Renal cortex interstitium (tissue), 15 donors: ENCODE data around the gene RSPRY1. TPM values are rescaled to one million over a fixed set of nuclear protein-coding genes. Genes with fewer than 3 reads are reported as not detected.

Experiments used
- DNase-seq, 11 donors: peaks; one replicate each; pipeline ENCODE4 v3.0.0-alpha.2; 2013; ENCODE audit warnings: low read depth in 9 of 11, low spot score in 4 of 11; ENCODE audit errors: extremely low read depth in 1 of 11
- long read RNA-seq, 16 experiments: transcript quantifications; one replicate each; lab custom pipeline, GENCODE V29; 2026
- polyA plus RNA-seq, 3 donors: library from polyadenylated mRNA; unstranded; fragments of 120-200 nt; gene quantifications; one replicate each; pipeline ENCODE4 v1.2.1, GENCODE V29; 2013; ENCODE audit not compliant: insufficient read length in 3 of 3

The RSPRY1 gene
- polyA plus RNA-seq, result 10 to 100 TPM; 45.0 to 45.5 (median 45.2) TPM
- long read RNA-seq, donor 1, partial matches to known transcripts, result 14 of 20 reads
- long read RNA-seq, donor 1, other reads (novel, unspliced or antisense), result 0 of 20 reads
- long read RNA-seq, donor 2, partial matches to known transcripts, result 23 of 27 reads
- long read RNA-seq, donor 2, other reads (novel, unspliced or antisense), result 0 of 27 reads
- long read RNA-seq, donor 3, transcript RSPRY1-201 (15 exons, 3,547 nt), result major isoform, 10 of 21 reads
- long read RNA-seq, donor 3, partial matches to known transcripts, result 11 of 21 reads
- long read RNA-seq, donor 3, other reads (novel, unspliced or antisense), result 0 of 21 reads
- long read RNA-seq, donor 4, partial matches to known transcripts, result 7 of 11 reads
- long read RNA-seq, donor 4, other reads (novel, unspliced or antisense), result 0 of 11 reads
- long read RNA-seq, donor 5, result 0 reads
- long read RNA-seq, donor 6, partial matches to known transcripts, result 8 of 16 reads
- long read RNA-seq, donor 6, other reads (novel, unspliced or antisense), result 0 of 16 reads
- long read RNA-seq, donor 7, partial matches to known transcripts, result 5 of 10 reads
- long read RNA-seq, donor 7, other reads (novel, unspliced or antisense), result 0 of 10 reads
- long read RNA-seq, donor 8, result 0 reads
- long read RNA-seq, donor 9, partial matches to known transcripts, result 5 of 43 reads
- long read RNA-seq, donor 9, other reads (novel, unspliced or antisense), result 34 of 43 reads
- long read RNA-seq, donor 10, partial matches to known transcripts, result 64 of 66 reads
- long read RNA-seq, donor 10, other reads (novel, unspliced or antisense), result 0 of 66 reads
- long read RNA-seq, donor 11, partial matches to known transcripts, result 9 of 14 reads
- long read RNA-seq, donor 11, other reads (novel, unspliced or antisense), result 0 of 14 reads
- long read RNA-seq, donor 12, result 0 reads
- long read RNA-seq, donor 13, result 0 reads
- long read RNA-seq, donor 14, partial matches to known transcripts, result 11 of 13 reads
- long read RNA-seq, donor 14, other reads (novel, unspliced or antisense), result 0 of 13 reads
- long read RNA-seq, donor 15, partial matches to known transcripts, result 0 of 4 reads
- long read RNA-seq, donor 15, other reads (novel, unspliced or antisense), result 0 of 4 reads
- long read RNA-seq, donor 16, transcript RSPRY1-201 (15 exons, 3,547 nt), result major isoform, 5 of 34 reads
- long read RNA-seq, donor 16, partial matches to known transcripts, result 26 of 34 reads
- long read RNA-seq, donor 16, other reads (novel, unspliced or antisense), result 0 of 34 reads

GRCh38 chr16:57185945-57186871 is at the start of gene RSPRY1, which contains the start of gene PSME3IP1:
Gene RSPRY1, plus strand, starts transcription at chr16:57186329. Its CDS starts 18,330 bp downstream, at chr16:57204659.
Gene PSME3IP1, minus strand, starts transcription at chr16:57186039. Its CDS starts 12,185 bp downstream, at chr16:57173854.
- DNase-seq, result peak; percentile 99 to 100 (median 99)

- DNase-seq, result no peak
Observed at GRCh38 chr16:57137043-57137442, 49.1 kb upstream of the RSPRY1 start.

DNA sequence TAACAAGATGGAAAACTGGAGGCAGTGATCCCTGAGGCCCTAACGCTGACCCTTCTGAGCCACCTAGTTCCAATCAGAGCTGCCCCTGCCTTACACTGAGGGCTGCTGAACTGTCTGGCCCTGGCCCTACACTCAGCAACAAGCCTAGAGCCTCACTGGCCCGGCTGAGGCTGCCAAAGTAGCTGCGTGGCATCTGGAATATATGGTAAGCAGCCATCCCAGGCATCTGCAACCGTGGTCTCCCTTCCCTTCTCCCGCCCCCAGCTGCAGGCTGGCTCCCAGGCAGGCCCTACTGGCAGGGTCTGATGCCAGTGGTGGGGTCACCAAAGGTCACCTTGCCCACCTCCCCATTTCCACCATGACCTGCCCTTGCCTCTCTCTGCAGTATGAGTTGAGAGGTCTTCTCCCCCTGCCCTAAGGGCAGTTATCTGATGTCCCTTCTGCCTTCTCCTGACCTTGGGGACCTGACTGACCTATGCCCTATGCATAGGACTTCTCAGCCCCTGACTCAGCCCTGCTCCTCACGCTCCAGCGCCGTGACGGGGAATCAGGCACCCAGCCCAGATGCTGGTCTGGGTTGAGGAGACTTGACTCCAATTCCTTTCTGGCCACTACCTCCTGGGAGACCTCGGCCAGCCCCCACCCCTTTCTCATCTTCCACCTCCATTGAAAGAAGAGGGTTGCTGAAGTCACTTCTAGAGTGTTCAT is 48.4 kb upstream of the RSPRY1 start:
- no peak for DNase-seq

- no peak for DNase-seq
Observed at GRCh38 chr16:57138281-57138935, 47.7 kb upstream of the RSPRY1 start.

DNA sequence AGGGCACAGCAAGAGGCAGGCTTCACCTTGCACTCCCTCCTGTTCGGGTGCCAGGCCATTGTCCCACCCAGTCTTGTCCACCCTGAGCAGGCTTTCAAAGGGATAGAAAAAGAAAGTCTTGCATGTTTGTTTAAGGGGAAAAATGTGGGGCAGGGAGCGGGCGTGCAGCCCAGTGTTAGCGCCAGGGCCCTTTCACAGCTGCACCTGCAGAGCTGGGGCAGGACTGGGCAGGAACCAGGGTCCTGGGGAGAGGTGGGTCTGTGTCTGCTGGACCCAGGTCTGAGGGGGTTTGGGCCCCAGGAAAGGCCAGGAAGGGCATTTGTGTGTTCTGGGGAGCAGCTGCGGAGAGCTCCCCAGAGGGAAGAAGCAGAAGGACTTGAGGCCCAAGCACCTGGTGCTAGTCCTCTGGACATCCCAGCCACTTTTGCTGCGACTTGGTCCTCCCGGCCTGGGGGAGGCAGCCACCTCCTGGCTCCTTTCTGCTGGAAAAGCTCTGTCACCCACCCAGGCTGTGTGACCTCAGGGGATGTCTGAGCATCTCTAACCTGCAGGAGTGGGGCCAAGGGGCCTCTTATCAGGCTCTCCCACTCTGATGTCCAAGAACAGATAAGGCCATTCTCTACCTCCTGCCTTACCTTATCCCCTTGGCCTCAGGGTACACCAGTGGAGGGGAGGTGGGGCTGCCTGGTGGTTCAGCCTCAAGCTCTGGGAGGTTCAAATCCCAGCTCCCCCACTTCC is 45.0 kb upstream of the RSPRY1 start:
- DNase-seq, result no peak

DNA sequence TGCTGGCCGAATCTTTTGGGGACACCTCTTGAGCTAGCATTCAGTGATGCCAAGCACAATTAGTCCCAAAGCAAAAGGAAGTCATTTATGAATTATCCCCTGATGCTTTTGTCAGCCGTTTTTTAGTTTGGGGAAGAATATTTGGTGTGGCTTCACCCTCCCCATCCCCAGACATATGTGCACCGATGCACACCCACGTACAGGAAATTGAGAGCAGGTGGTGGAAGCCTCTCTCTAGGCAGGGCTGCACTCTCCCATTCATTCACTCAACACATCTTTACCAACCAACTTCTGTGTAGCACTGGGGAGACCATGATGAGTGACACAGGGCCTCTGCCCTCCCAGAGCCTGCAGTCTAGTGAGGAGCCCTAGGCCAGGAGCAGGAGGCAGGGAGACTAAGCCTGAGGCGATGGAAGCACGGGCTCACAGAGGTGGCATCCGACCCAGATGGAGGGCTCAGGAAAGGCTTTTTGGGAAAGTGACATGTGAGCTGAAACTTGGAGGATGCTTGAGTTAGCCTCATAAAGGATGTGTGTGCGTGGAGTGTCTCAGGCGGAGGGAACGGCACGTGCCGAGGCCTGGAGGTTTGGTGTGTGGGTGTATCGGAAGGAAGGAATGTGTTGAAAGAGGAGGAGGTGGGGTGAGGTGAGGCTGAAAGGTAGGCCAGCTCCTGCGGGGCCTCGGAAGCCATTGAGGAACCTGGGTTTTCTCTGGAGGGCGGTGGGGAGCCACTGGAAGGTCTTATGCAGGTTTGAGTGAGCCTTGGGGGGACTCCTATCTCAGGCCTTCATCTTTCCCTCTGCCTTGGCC is 44.1 kb upstream of the RSPRY1 start:
- DNase-seq, result no peak

- DNase-seq, result no peak
Observed at GRCh38 chr16:57143149-57143921, 42.8 kb upstream of the RSPRY1 start.

DNA sequence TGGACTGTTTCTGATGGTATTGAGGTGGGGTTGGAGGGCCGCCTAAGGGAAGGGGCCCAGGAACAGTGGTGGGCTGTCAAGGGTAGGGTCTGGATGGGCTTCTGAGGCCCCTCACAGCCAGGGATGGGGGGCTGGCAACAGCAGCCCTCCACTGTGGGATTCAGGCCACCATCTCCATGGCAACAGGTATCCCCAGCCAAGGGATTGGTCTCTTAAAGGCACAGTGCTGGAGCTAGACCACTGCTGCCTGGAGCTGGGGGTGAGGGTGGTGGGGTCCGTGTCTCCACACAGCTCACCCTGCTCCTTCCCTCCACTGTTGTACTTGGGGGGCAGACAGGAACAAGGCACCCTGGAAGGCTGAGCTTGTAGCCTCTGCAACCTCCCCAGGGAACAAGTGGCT is 42.1 kb upstream of the RSPRY1 start:
- DNase-seq, result no peak

- DNase-seq, result no peak
Observed at GRCh38 chr16:57145046-57146021, 40.8 kb upstream of the RSPRY1 start.

GRCh38 chr16:57146040-57146647 is 40.0 kb upstream of the RSPRY1 start:
- DNase-seq, result no peak

GRCh38 chr16:57146735-57147134 is 39.4 kb upstream of the RSPRY1 start:
- DNase-seq, result no peak

DNA sequence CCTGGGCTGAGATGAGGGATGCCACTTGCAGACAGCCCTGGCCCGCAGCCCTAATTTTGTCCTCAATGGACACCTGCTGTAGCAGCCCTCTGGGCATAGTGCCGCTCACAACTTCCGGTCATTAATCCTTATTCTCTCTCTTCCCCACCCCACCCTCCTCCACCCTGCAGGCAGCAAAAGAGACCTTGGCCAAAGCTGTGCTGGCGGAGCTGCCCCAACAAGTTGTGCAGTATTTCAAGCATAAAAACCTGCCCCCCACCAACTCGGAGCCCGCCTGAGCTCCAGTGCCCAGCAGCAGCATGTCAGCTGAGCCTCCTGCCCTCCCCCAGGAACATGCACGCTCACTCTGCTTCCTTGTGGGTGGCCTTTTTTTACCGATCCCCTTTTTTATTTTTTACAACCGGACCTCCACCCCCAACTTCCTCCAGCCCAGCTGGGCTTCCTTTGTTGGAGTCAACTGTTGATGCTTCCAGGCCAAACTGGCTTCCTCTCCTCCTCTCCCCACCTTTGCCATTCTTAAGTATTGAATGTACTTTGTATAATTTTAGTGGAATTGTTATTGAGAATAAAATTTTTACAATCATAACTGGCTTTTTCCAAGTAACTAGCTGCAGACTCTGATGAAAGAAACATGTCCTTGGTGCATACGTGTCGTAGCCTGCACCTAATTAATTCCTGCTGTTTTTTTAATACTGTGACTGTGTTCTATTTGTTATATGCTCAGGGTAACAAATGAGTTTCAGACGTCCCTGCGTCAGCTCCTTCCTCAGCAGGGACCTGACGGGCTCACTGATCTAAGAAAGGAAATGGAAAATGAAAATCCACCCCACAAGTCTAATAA is 38.5 kb upstream of the RSPRY1 start:
- DNase-seq, result peak in 3 of 11 donors; percentile 31 to 48 (median 42)
